GM23248 (cell line): ENCODE data around the gene CUL1. TPM values are rescaled to one million over a fixed set of nuclear protein-coding genes. Genes with fewer than 3 reads are reported as not detected.

Experiments used
- DNase-seq: peaks from one replicate; pipeline ENCODE4 v3.0.0-alpha.2; 2015
- H2AFZ ChIP-seq: fragments of 200-600 bp; sonication (generic); 2 replicates; pipeline ENCODE4 v1.6.1; 2016; ENCODE audit warnings: antibody characterized with exemption
- H3F3A ChIP-seq: fragments of 200-600 bp; sonication (generic); 2 replicates; pipeline ENCODE4 v1.6.1; 2016; ENCODE audit warnings: mild to moderate bottlenecking, antibody characterized with exemption, mixed run types; ENCODE audit not compliant: insufficient read depth
- H3K27ac ChIP-seq: fragments of 200-600 bp; sonication (generic); 2 replicates; pipeline ENCODE4 v1.5.1; 2016; ENCODE audit warnings: mild to moderate bottlenecking
- H3K27me3 ChIP-seq: fragments of 200-600 bp; sonication (generic); replicated peaks from 2 replicates; pipeline ENCODE4 v1.6.1; 2016; ENCODE audit warnings: mild to moderate bottlenecking; ENCODE audit not compliant: insufficient read depth
- H3K36me3 ChIP-seq: fragments of 200-600 bp; sonication (generic); 2 replicates; pipeline ENCODE4 v1.6.1; 2016; ENCODE audit warnings: low read depth, mild to moderate bottlenecking
- H3K4me1 ChIP-seq: fragments of 200-600 bp; sonication (generic); 2 replicates; pipeline ENCODE4 v1.6.1; 2016; ENCODE audit warnings: mild to moderate bottlenecking; ENCODE audit not compliant: insufficient read depth
- H3K4me2 ChIP-seq: fragments of 200-600 bp; sonication (generic); one replicate; pipeline ENCODE4 v1.6.1; 2016; ENCODE audit warnings: mild to moderate bottlenecking; ENCODE audit not compliant: unreplicated experiment
- H3K4me3 ChIP-seq: fragments of 200-600 bp; sonication (generic); 2 replicates; pipeline ENCODE4 v1.5.1; 2016; ENCODE audit warnings: mild to moderate bottlenecking
- H3K79me2 ChIP-seq: fragments of 200-600 bp; sonication (generic); 2 replicates; pipeline ENCODE4 v1.6.1; 2016; ENCODE audit warnings: mild to moderate bottlenecking; ENCODE audit not compliant: insufficient read depth
- H3K9ac ChIP-seq: fragments of 200-600 bp; sonication (generic); 2 replicates; pipeline ENCODE4 v1.6.1; 2016; ENCODE audit warnings: mild to moderate bottlenecking
- H3K9me2 ChIP-seq: fragments of 200-600 bp; sonication (generic); 2 replicates; pipeline ENCODE4 v1.6.1; 2016; ENCODE audit warnings: mixed run types, mild to moderate bottlenecking, moderate library complexity; ENCODE audit not compliant: insufficient read depth
- H3K9me3 ChIP-seq: fragments of 200-600 bp; sonication (generic); one replicate; pipeline ENCODE4 v1.6.1; 2017; ENCODE audit warnings: low read depth
- H4K20me1 ChIP-seq: fragments of 200-600 bp; sonication (generic); 2 replicates; pipeline ENCODE4 v1.6.0; 2016; ENCODE audit not compliant: insufficient read depth
- EZH2 ChIP-seq: fragments of 200-600 bp; sonication (generic); IDR thresholded peaks from 2 replicates; pipeline ENCODE4 v1.6.1; 2018; ENCODE audit warnings: antibody characterized with exemption, mild to moderate bottlenecking; ENCODE audit not compliant: insufficient read depth, poor library complexity, severe bottlenecking
- EZH2phosphoT487 ChIP-seq: fragments of 200-600 bp; sonication (generic); IDR thresholded peaks from 2 replicates; pipeline ENCODE4 v1.6.1; 2018; ENCODE audit warnings: antibody characterized with exemption, moderate library complexity, mild to moderate bottlenecking, low read depth; ENCODE audit not compliant: insufficient read depth
- WGBS, 2 experiments: methylation state at CpG; one replicate each; pipeline ENCODE4 v1.1.6; 2015 to 2017; ENCODE audit warnings: low lambda C conversion rate in 2 of 2, low coverage in 1 of 2; ENCODE audit errors: missing lambda C conversion rate in 2 of 2; 5-methylcytosine and 5-hydroxymethylcytosine counted together
- in situ Hi-C: fragments of 300-500 bp; cut with MboI; formaldehyde crosslinking; loops from 2 replicates; pipeline ENCODE4 v1.15.0; 2020
- polyA plus RNA-seq: library from polyadenylated mRNA; unstranded; fragments of >200 nt; fragmentation: Nextera tagmentation; extraction: Ambion mirVana; gene quantifications from 2 replicates; pipeline ENCODE4 v1.2.1, GENCODE V29; 2016
- total RNA-seq: library from RNA; depleted of rRNA; stranded (reverse); fragments of >200 nt; shearing (Covaris generic); gene quantifications from 2 replicates; pipeline ENCODE4 v1.2.3, GENCODE V29; 2014

Gene CUL1
- total and polyA plus RNA-seq, 2 experiments from 2014 or later: 49.1 to 52.6 TPM

- Histone ChIP-seq H3K4me3 (no peak overlapping the region), H4K20me1 (no peaks in the 10 kb centered on the region), H3K79me2 (peaks cover 32% of the 10 kb centered on the region), H3K4me1 (peaks cover 17% of the 10 kb centered on the region), H3F3A (peaks cover 42% of the 10 kb centered on the region), H3K4me2 (no peak overlapping the region), H3K9me3 (no peaks in the 10 kb centered on the region), H3K9me2 (no peaks in the 10 kb centered on the region), H3K9ac (no peak overlapping the region), H3K27me3 (no peaks in the 10 kb centered on the region), H3K36me3 (peaks cover 18% of the 10 kb centered on the region), H3K27ac (no peak overlapping the region), H2AFZ (no peak overlapping the region)
- no peak for DNase-seq
- in situ Hi-C loops: no loop called here
- TF ChIP-seq EZH2: no peak
- WGBS, 2 experiments: 94 to 95% methylated on average over 1 of the region's 1 CpG
These were observed 75.8 kb downstream of the CUL1 start for GRCh38 chr7:148774471-148774870.

GRCh38 chr7:148782757-148783456, 84.2 kb downstream of the CUL1 start:
- 64 to 69% methylated on average over 38 to 44 of the region's 44 CpGs for WGBS, 2 experiments
- H3F3A ChIP-seq: no peaks in the 10 kb centered on the region
- TF ChIP-seq EZH2 (no peak), EZH2phosphoT487 (no peak)
- peak; percentile 26 for DNase-seq
- peak overlapping the region; percentile 39; the same call in 1 of the 2 replicates for H3K4me3 ChIP-seq
- no peaks in the 10 kb centered on the region for H3K27me3 ChIP-seq
- no peak overlapping the region for H2AFZ ChIP-seq
- no peak overlapping the region for H3K4me2 ChIP-seq
- no peak overlapping the region for H3K9ac ChIP-seq
- H3K27ac ChIP-seq: no peak overlapping the region
- no peaks in the 10 kb centered on the region for H4K20me1 ChIP-seq
- no peaks in the 10 kb centered on the region for H3K4me1 ChIP-seq
- no peaks in the 10 kb centered on the region for H3K9me2 ChIP-seq
- H3K36me3 ChIP-seq: peaks cover 17% of the 10 kb centered on the region
- H3K9me3 ChIP-seq: no peaks in the 10 kb centered on the region
- in situ Hi-C loops: no loop called here
- peaks cover 13% of the 10 kb centered on the region; the same call in 1 of the 2 replicates for H3K79me2 ChIP-seq

GRCh38 chr7:148783801-148784527, 85.3 kb downstream of the CUL1 start:
- Histone ChIP-seq H4K20me1 (no peaks in the 10 kb centered on the region), H3K27ac (no peak overlapping the region), H3K9me3 (no peaks in the 10 kb centered on the region), H3K9me2 (no peaks in the 10 kb centered on the region), H3F3A (no peaks in the 10 kb centered on the region), H3K4me2 (no peak overlapping the region), H3K36me3 (peaks cover 28% of the 10 kb centered on the region), H2AFZ (no peak overlapping the region), H3K27me3 (no peaks in the 10 kb centered on the region), H3K9ac (no peak overlapping the region), H3K79me2 (peaks cover 13% of the 10 kb centered on the region; the same call in 1 of the 2 replicates), H3K4me1 (no peaks in the 10 kb centered on the region), H3K4me3 (no peak overlapping the region)
- WGBS, 2 experiments: 92 to 94% methylated on average over 15 of the region's 15 CpGs
- TF ChIP-seq EZH2 (no peak), EZH2phosphoT487 (no peak)
- DNase-seq: no peak
- in situ Hi-C loops: no loop called here

GRCh38 chr7:148787571-148788295, 89.0 kb downstream of the CUL1 start:
- DNase-seq: no peak
- H3F3A ChIP-seq: no peaks in the 10 kb centered on the region
- H3K4me2 ChIP-seq: no peak overlapping the region
- no peaks in the 10 kb centered on the region for H3K9me3 ChIP-seq
- no peak overlapping the region for H3K4me3 ChIP-seq
- H3K9me2 ChIP-seq: no peaks in the 10 kb centered on the region
- no peaks in the 10 kb centered on the region for H3K79me2 ChIP-seq
- H3K27ac ChIP-seq: no peak overlapping the region
- H3K27me3 ChIP-seq: no peaks in the 10 kb centered on the region
- H2AFZ ChIP-seq: no peak overlapping the region
- 89 to 94% methylated on average over 14 of the region's 14 CpGs for WGBS, 2 experiments
- in situ Hi-C loops: no loop called here
- peaks cover 59% of the 10 kb centered on the region for H3K36me3 ChIP-seq
- no peaks in the 10 kb centered on the region for H4K20me1 ChIP-seq
- no peak overlapping the region for H3K9ac ChIP-seq
- TF ChIP-seq EZH2 (no peak), EZH2phosphoT487 (no peak)
- no peaks in the 10 kb centered on the region for H3K4me1 ChIP-seq
